CD4-positive, alpha-beta memory T cell (primary cell): ENCODE results near the gene TCF4. TPM values are rescaled to one million over a fixed set of nuclear protein-coding genes. Genes with fewer than 3 reads are reported as not detected.

Experiments
- CTCF ChIA-PET: fragments of 350-600 bp; sonication (Branson Sonifier 250); formaldehyde crosslinking; loops from one replicate; lab custom pipeline; 2021; ENCODE audit warnings: inconsistent platforms; ENCODE audit not compliant: partially characterized antibody; lab: Charles Lee
- POLR2A ChIA-PET: fragments of 350-600 bp; sonication (Branson Sonifier 250); formaldehyde crosslinking; loops from one replicate; lab custom pipeline; 2021; ENCODE audit not compliant: partially characterized antibody; lab: Charles Lee
- DNase-seq, 5 donors: peaks; one replicate each; pipeline versions ENCODE4 v3.0.0 to v3.0.0-alpha.2; 2020 to 2022; ENCODE audit warnings: mixed read lengths in 1 of 5
- H3K27ac ChIP-seq: one replicate; pipeline ENCODE4 v1.7.0; 2013; ENCODE audit warnings: low read depth, low read length
- H3K27me3 ChIP-seq: 2 replicates; pipeline ENCODE4 v1.7.0; 2013; ENCODE audit warnings: mild to moderate bottlenecking, low read length, moderate library complexity; ENCODE audit not compliant: insufficient read depth
- H3K36me3 ChIP-seq: 2 replicates; pipeline ENCODE4 v1.7.0; 2013; ENCODE audit warnings: mild to moderate bottlenecking, low read length, moderate library complexity; ENCODE audit not compliant: insufficient read depth
- H3K4me1 ChIP-seq: 2 replicates; pipeline ENCODE4 v1.7.0; 2013; ENCODE audit warnings: mild to moderate bottlenecking, low read length, moderate library complexity; ENCODE audit not compliant: insufficient read depth
- H3K4me3 ChIP-seq, 2 donors: one replicate each; pipeline ENCODE4 v1.7.0; 2013; ENCODE audit warnings: low read length in 2 of 2, mild to moderate bottlenecking in 1 of 2
- H3K9me3 ChIP-seq, 2 donors: one replicate each; pipeline ENCODE4 v1.7.0; 2013; ENCODE audit warnings: low read length in 2 of 2, control low read depth in 1 of 2; ENCODE audit not compliant: control insufficient read depth in 1 of 2
- H3K27ac Mint-ChIP-seq, 7 donors: one replicate each; pipeline ENCODE4 v1.8.0; 2020 to 2021; ENCODE audit warnings: mixed read lengths in 7 of 7, mild to moderate bottlenecking in 6 of 7, inconsistent platforms in 3 of 7, moderate library complexity in 3 of 7
- H3K27me3 Mint-ChIP-seq, 2 donors: one replicate each; pipeline ENCODE4 v1.8.0; 2020 to 2021; ENCODE audit warnings: mixed read lengths in 2 of 2
- H3K36me3 Mint-ChIP-seq, 2 donors: one replicate each; pipeline ENCODE4 v1.8.0; 2020 to 2021; ENCODE audit warnings: mixed read lengths in 2 of 2, inconsistent platforms in 1 of 2, mild to moderate bottlenecking in 1 of 2
- H3K4me1 Mint-ChIP-seq, 4 donors: one replicate each; pipeline ENCODE4 v1.8.0; 2020 to 2021; ENCODE audit warnings: mixed read lengths in 4 of 4, mild to moderate bottlenecking in 1 of 4
- H3K4me3 Mint-ChIP-seq, 8 donors: one replicate each; pipeline ENCODE4 v1.8.0; 2020 to 2021; ENCODE audit warnings: mixed read lengths in 8 of 8, mild to moderate bottlenecking in 7 of 8, moderate library complexity in 6 of 8, inconsistent platforms in 3 of 8
- H3K9me3 Mint-ChIP-seq, 8 donors: one replicate each; pipeline ENCODE4 v1.8.0; 2020 to 2021; ENCODE audit warnings: mixed read lengths in 8 of 8, mild to moderate bottlenecking in 5 of 8, inconsistent platforms in 3 of 8, moderate library complexity in 1 of 8
- intact Hi-C: fragments of 100-400 bp; cut with micrococcal nuclease; formaldehyde crosslinking; loops from one replicate; pipeline ENCODE4 v1.15.1; 2023
- polyA plus RNA-seq, 2 donors: library from polyadenylated mRNA; unstranded; fragments of 300-500 nt; fragmentation: Illumina TruSeq; gene quantifications; one replicate each; pipeline ENCODE4 v1.2.3, GENCODE V29; 2021
- total RNA-seq, 2 experiments: library from RNA; stranded (reverse); gene quantifications; one replicate each; pipeline ENCODE4 v1.2.3, GENCODE V29; 2021

The TCF4 gene
- total and polyA plus RNA-seq, 4 experiments from 2014 or later = 0.11 to 2.2 (median 0.76) TPM

DNA sequence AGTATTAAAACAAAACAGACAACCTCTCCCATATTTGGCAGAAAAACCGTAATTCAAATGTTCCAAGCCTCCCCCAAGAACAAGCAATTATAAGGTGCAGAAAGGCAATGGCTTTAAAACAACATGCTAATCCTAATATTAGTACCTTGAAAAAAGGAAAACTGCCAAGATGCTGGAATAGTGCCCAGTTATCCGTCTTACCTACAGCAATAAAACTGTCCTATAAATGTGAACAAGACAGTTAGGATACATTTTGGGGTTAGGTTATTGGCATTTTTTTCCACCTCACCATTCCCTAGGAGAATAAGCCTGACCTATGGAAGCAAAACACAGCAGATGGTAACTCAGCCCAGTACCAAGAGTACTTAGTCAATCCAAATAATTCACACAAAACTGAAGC, 83.2 kb downstream of the TCF4 start:
- Mint-ChIP-seq H3K9me3 (peaks cover 0 to 3% (median 0%) of the 10 kb centered on the region in 8 donors), H3K27ac (no peak overlapping the region), H3K4me1 (no peaks in the 10 kb centered on the region), H3K27me3 (no peaks in the 10 kb centered on the region), H3K36me3 (no peaks in the 10 kb centered on the region), H3K4me3 (no peak overlapping the region)
- Histone ChIP-seq H3K4me3 (no peak overlapping the region), H3K4me1 (no peaks in the 10 kb centered on the region), H3K9me3 (no peaks in the 10 kb centered on the region), H3K27me3 (no peaks in the 10 kb centered on the region), H3K36me3 (no peaks in the 10 kb centered on the region), H3K27ac (no peak overlapping the region)
- intact Hi-C loops = no loop called here
- ChIA-PET CTCF (no interaction called here), POLR2A (no interaction called here)
- DNase-seq = no peak

DNA sequence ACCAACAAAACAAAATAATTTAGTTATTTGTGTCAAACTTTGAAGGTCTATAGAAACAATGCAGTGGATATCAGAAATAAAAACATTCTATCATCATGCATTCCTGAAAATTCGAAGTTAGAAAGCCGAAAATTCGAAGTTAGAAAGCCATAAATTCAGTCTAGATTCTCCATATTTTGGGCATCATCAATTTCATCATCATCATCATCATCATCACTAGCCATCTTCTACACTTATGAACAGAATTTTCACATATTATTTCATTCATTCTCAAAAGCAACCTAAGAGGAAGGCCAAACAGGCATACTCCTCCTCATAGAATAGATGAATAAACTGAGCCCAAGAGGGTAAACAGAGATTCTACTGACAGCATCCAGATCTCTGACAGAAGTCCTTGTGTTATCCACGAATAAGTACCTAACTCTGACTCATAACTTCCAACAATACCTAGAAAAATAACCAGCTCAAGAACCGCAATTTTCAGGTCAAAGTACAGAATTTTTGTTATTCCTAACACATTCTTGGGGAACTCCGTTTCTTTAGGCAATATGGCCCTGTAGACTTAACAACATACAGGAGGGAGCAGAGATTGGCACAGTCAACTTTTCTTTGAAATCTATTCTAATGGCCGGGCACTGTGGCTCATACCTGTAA, 84.7 kb downstream of the TCF4 start:
- H3K4me3 ChIP-seq = no peak overlapping the region
- ChIA-PET CTCF (no interaction called here), POLR2A (no interaction called here)
- intact Hi-C loops = no loop called here
- H3K9me3 ChIP-seq = no peaks in the 10 kb centered on the region
- no peaks in the 10 kb centered on the region for H3K36me3 ChIP-seq
- no peak for DNase-seq
- H3K36me3 Mint-ChIP-seq = no peaks in the 10 kb centered on the region
- no peaks in the 10 kb centered on the region for H3K4me1 ChIP-seq
- H3K27me3 Mint-ChIP-seq = no peaks in the 10 kb centered on the region
- no peaks in the 10 kb centered on the region for H3K4me1 Mint-ChIP-seq
- H3K27ac Mint-ChIP-seq = no peak overlapping the region
- no peak overlapping the region for H3K4me3 Mint-ChIP-seq
- H3K27ac ChIP-seq = no peak overlapping the region
- no peaks in the 10 kb centered on the region for H3K27me3 ChIP-seq
- H3K9me3 Mint-ChIP-seq = peaks cover 0 to 3% (median 0%) of the 10 kb centered on the region in 8 donors

DNA sequence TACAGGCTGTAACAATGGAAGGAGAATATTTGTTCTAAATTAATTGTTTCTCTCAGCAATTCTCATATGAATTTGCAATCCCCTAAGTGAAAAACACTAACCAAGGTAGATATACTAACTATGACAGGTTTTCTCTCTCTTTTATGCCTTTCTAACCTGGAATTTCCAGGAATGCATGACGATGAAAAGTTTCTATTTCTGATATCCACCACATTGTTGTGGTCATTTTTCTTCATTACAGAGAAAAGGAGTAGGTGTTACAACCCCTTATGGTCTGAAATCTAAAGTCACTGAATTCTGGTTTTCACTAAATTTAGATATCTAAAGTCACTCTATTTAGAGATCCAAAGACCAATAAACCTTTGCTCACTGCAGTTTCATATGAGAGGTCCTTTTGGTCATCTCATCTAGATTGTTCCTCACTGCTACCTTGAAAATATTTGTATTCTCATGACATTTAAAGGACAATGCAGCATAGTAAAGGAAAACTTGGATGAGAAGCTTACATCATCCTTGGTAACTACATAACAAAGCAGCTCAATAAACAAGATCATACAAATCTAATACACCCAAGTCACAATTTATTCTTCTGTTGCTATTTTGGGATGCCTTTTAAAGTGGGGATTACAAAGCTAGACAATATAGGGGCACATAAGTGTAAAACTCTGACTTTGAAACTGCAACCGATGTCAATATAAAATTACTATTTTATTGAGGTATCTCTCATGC, 85.8 kb downstream of the TCF4 start:
- H3K36me3 ChIP-seq = no peaks in the 10 kb centered on the region
- H3K4me1 Mint-ChIP-seq = no peaks in the 10 kb centered on the region
- CTCF ChIA-PET = no interaction called here
- H3K4me3 Mint-ChIP-seq = no peak overlapping the region
- H3K36me3 Mint-ChIP-seq = no peaks in the 10 kb centered on the region
- H3K4me1 ChIP-seq = no peaks in the 10 kb centered on the region
- no peaks in the 10 kb centered on the region for H3K27me3 ChIP-seq
- H3K27me3 Mint-ChIP-seq = peaks cover 0 to 5% of the 10 kb centered on the region in 2 donors
- no peak overlapping the region for H3K27ac ChIP-seq
- POLR2A ChIA-PET = no interaction called here
- peaks cover 0 to 2% (median 0%) of the 10 kb centered on the region in 8 donors for H3K9me3 Mint-ChIP-seq
- H3K4me3 ChIP-seq = no peak overlapping the region
- no peak overlapping the region for H3K27ac Mint-ChIP-seq
- intact Hi-C loops = no loop called here
- no peak for DNase-seq
- no peaks in the 10 kb centered on the region for H3K9me3 ChIP-seq

DNA sequence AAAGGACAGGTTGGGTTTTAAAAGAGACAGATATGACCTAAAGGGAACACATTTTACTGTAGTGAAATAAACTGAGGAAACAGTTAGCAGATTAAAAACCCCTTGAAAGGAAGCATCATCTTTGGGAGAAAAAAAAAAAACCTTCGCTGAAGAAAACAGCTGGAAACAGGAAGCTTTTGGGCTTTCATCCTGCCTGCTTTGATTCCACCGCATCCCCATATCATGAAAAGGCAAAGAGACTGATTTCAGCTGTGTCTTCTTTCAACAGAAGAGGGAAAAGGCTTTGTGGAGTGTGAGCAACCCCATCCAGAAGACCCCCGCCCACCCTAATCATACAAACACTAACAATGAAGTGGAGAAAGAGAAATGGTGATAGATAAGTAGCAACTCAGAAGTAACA, 86.4 kb downstream of the TCF4 start:
- no peak overlapping the region for H3K4me3 ChIP-seq
- no peaks in the 10 kb centered on the region for H3K36me3 ChIP-seq
- intact Hi-C loops = no loop called here
- ChIA-PET CTCF (no interaction called here), POLR2A (no interaction called here)
- H3K27ac ChIP-seq = no peak overlapping the region
- Mint-ChIP-seq H3K4me3 (no peak overlapping the region), H3K9me3 (peaks cover 0 to 2% (median 0%) of the 10 kb centered on the region in 8 donors), H3K4me1 (no peaks in the 10 kb centered on the region), H3K27me3 (peaks cover 0 to 5% of the 10 kb centered on the region in 2 donors), H3K36me3 (no peaks in the 10 kb centered on the region), H3K27ac (no peak overlapping the region)
- DNase-seq = no peak
- no peaks in the 10 kb centered on the region for H3K4me1 ChIP-seq
- no peaks in the 10 kb centered on the region for H3K9me3 ChIP-seq
- no peaks in the 10 kb centered on the region for H3K27me3 ChIP-seq

DNA sequence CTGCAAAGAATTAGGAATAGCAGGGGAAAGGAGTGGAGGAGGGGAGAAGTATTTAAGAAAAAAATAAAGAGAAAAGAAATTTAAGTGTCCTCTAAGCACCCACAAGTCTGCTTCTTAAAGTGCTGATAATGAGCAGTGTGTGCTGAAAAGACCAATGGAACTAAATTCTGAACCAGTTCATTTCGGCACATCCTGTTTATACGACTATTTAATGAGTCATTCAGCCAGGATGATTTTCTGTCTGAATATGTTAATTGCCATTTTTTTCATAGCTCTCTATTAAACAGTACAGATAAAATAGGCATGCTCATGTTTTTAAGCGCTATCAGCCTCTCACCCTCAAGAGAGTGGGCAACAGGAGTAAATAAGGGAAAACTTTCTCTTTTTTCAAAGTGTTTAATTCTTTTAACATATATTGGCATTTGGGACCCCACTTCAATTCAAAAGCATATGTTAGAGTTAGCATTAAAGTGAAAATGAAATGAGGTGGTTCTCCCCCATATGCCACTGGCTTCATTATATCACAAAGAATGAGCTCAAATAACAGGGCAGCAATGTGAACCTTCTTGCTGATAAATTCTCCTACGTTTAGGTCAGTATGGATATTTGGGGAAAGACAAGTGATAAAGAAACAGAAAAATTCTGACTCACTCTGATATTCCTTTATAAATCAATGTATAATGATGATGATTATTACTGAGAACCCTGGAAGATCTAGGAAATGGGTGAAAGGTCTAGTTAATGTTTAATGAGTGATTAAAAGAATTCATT, 87.5 kb downstream of the TCF4 start:
- Histone ChIP-seq H3K4me1 (no peaks in the 10 kb centered on the region), H3K9me3 (no peaks in the 10 kb centered on the region), H3K27me3 (no peaks in the 10 kb centered on the region), H3K27ac (no peak overlapping the region), H3K36me3 (no peaks in the 10 kb centered on the region), H3K4me3 (no peak overlapping the region)
- Mint-ChIP-seq H3K27ac (no peak overlapping the region), H3K36me3 (no peaks in the 10 kb centered on the region), H3K9me3 (no peaks in the 10 kb centered on the region), H3K27me3 (peaks cover 0 to 5% of the 10 kb centered on the region in 2 donors), H3K4me1 (no peaks in the 10 kb centered on the region), H3K4me3 (no peak overlapping the region)
- DNase-seq = no peak
- intact Hi-C loops = no loop called here
- CTCF ChIA-PET = no interaction called here
- POLR2A ChIA-PET = no interaction called here

DNA sequence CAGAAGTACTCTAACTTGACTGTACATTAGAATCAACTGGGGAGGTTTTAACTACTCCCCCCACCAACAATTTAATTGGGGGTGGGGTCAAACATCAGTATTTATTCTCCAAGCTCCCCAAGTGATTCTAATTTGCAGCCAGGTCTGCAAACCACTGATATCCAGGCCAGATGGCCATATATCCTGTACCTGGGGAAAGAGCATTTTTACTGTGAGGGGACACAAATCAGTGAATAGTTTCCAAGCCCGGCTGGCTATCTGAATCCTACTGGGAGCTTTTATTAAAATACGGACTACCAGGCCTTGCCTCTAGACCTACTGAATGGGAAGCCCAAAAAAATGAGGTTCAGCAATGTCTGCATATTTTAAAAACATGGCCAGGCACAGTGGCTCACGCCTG, 88.5 kb downstream of the TCF4 start:
- Mint-ChIP-seq H3K4me1 (no peaks in the 10 kb centered on the region), H3K4me3 (no peak overlapping the region), H3K27ac (no peak overlapping the region), H3K9me3 (no peaks in the 10 kb centered on the region), H3K36me3 (no peaks in the 10 kb centered on the region), H3K27me3 (peaks cover 0 to 5% of the 10 kb centered on the region in 2 donors)
- Histone ChIP-seq H3K27me3 (no peaks in the 10 kb centered on the region), H3K4me3 (no peak overlapping the region), H3K27ac (no peak overlapping the region), H3K9me3 (no peaks in the 10 kb centered on the region), H3K4me1 (no peaks in the 10 kb centered on the region), H3K36me3 (no peaks in the 10 kb centered on the region)
- intact Hi-C loops = no loop called here
- ChIA-PET CTCF (no interaction called here), POLR2A (no interaction called here)
- no peak for DNase-seq

DNA sequence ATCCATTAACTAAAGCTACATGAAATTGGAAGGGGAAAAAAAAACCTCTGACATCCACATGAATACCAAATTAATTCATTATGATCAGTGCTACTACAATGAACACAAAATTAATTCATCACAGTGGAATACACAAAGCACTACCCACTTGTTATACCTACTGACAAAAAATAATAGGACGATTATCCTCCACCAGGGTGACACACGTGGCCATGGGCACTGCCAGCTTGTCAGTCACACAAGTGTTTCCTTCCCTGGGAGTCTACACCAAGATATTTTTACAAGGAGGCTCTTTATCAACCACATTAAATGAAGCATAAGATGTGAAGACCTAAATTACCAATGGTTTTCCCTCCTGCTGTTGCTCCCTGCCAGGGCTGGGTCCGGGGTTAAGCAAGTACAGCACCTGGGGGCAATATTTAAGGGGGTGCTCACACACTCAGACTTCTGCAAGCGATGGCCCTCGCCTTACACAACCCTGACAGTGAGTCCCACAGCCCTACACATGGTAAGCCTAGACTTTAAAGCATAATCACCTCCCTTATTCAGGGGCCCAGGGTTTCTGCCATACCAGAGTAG, 90.1 kb downstream of the TCF4 start:
- Mint-ChIP-seq H3K27me3 (peaks cover 0 to 5% of the 10 kb centered on the region in 2 donors), H3K9me3 (no peaks in the 10 kb centered on the region), H3K4me1 (no peaks in the 10 kb centered on the region), H3K4me3 (no peak overlapping the region), H3K36me3 (no peaks in the 10 kb centered on the region), H3K27ac (no peak overlapping the region)
- no peak overlapping the region for H3K4me3 ChIP-seq
- intact Hi-C loops = no loop called here
- no peaks in the 10 kb centered on the region for H3K27me3 ChIP-seq
- ChIA-PET POLR2A (no interaction called here), CTCF (no interaction called here)
- no peaks in the 10 kb centered on the region for H3K9me3 ChIP-seq
- no peak overlapping the region for H3K27ac ChIP-seq
- no peaks in the 10 kb centered on the region for H3K36me3 ChIP-seq
- H3K4me1 ChIP-seq = no peaks in the 10 kb centered on the region
- DNase-seq = no peak
